ENCODE measurements around the gene ERICH3.

The ERICH3 gene

DNA sequence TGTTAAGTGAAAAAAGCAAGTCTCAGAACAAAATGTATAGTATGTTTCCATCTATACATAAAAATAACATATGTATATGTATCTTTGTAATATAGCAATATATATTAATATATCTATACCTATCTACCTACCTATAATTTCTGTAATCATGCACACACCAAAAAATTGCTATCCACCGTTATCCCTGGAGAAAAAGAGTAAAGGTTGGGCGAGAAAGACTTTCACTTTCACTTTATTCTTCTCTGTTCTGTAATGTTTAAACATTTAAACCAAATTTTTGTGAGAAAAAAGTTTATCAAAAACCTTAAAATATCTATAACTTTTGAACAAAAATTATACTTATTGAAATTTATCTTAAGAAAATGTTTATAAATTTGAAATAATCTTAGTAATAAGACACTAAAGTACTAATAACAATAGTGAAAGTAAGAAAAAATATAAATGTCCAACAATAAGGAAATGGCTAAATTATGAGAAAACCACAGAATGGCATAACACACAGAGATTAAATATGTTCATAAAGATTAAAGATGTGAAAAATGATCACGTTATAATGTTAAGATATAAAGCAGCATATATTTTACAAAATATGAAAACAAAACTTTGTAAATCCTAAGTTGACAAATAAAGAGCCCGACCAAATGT lies 87.2 kb downstream of the ERICH3 start:
- DNase-seq, result no peak

- no peak for DNase-seq
Measured at GRCh38 chr1:74584185-74584584, 89.4 kb downstream of the ERICH3 start.

DNA sequence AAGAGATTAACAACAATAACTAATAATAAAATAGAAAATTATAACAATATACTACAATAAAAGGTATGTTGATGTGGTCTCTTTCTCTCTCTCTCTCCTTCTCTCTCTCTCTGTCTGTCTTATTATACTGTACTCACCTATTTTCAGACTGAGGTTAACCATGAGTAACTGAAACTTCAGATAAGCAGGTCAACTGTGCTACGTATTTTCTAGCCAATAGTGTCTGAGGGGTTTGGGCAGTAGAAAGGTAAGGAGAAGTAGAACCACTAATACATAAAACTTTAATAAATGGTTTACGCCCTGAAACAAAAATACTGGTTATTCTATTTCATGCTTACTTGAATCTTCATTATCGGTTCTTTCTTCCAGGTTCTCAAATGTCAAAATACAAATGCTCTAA lies 90.2 kb downstream of the ERICH3 start:
- DNase-seq, result no peak

GRCh38 chr1:74579425-74579824 lies 94.2 kb downstream of the ERICH3 start:
- no peak for DNase-seq

GRCh38 chr1:74578101-74578500 lies 95.5 kb downstream of the ERICH3 start:
- DNase-seq, result no peak

GRCh38 chr1:74571891-74572290 lies 101.7 kb downstream of the ERICH3 start:
- DNase-seq, result no peak

- no peak for DNase-seq
Measured at GRCh38 chr1:74571493-74571800, 102.1 kb downstream of the ERICH3 start.

GRCh38 chr1:74570797-74571492 lies 102.6 kb downstream of the ERICH3 start:
- no peak for DNase-seq

DNA sequence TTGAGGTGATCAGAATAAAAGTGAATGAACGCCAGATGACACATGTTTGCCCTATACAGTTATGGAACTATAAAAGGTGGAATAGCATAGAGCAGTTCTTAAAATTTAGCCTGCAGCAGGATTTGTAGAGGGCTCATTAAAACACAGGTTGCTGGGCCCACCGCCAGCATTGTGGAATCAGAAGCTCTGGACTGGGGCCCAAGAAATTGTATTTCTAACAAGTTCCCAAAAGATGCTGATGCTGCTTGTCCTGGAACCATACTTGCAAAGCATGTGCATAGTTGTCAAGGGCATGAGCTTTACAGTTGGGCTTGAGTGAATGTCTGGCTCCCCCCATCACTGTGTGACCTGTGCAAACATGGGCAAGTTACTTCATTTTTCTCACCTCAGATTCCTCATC lies 123.7 kb downstream of the ERICH3 start:
- no peak for DNase-seq

DNA sequence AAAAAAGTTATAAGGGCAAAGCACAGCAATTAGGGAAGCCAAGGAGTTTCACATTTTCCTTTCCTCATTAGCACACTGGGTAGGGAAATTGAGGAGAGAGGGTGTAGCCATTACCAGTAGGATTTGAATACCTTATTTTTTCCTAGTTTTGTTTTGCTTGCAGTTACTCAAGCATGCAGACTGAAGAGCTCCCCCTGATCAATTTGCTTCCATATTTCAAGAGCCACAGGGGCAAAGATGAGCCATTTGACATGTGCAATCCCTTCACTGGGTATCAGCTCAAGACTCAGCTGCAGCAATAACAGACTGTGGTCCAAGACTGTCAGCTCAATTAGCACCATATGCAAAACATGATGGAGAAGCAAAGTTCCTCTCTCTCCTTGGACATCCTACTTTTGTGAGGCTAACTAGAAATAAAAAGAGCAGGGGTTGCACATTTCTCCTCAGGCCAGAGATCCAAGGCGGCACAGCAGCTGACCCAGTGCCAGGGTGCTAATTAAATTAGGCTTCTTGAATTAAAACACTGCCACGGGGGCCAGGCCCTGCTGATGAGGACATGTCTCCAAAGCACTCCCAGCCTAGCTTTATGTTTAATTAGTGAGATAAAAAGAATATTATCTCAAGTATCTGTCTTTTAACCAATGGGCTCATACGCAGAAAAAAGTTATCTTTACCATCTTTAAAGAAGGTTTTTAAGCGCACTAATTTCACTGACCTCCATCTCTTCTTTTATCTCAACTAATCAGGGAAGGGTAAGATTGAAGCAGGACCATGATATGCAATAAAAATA lies 124.4 kb downstream of the ERICH3 start:
- DNase-seq, result no peak

- DNase-seq, result no peak
Measured at GRCh38 chr1:74545821-74546220, 127.8 kb downstream of the ERICH3 start.

DNA sequence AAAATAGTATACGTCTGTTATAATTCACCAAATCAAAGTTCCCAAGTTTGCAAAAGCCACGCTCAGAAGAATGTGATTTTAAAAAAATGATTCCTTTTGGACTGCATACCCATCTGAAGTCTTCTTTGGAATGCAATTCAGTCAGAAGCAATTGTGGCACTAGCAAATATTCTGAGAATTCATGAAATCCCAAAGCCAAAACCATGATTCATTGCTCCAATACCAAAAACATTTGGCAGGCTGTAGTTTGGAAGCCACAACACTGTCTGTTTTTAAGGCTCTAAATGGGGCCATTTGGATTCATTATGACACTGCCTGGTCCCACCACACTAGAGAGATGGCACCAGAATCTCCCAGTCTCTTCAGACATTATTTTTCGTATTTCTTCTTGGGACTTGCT lies 139.4 kb downstream of the ERICH3 start:
- no peak for DNase-seq

DNA sequence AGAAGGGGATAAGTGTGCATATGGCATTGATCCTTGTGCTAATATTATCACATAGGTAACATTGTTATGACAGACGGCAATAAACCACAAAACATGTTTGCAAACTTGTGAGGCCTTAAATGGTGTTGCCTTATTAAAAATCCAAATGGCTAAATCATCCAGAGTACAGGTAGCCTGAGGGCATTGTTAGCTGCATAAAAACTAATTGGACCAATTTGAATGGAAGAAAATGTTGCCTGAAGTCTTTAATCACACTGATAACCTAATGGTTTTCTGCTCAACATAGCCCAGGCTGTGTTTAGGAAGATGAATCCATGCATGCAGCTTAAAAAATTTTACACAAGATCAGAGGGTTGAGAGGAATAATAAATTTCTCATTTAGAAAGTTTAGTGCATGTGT lies 141.8 kb downstream of the ERICH3 start:
- no peak for DNase-seq

DNA sequence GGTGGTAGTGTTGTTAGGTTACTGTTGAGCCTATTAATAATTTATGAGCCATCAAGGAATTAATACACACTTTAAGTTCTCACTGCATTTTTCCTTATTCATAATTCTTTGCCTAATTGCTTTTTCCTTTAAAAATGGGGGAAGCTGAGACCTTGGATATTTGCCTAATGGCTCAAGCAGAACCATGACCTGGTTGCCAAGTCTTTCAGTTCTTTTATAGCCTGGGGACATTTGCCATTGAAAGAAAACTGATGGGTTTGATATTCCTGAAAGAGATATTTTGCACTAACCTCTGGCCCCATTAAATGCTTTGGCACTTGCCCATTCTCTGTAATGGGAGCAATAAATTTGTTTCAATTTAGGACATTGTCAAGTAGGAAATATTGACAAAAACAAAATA lies 142.7 kb downstream of the ERICH3 start:
- DNase-seq, result no peak

- no peak for DNase-seq
Measured at GRCh38 chr1:74528123-74528522, 145.5 kb downstream of the ERICH3 start.

DNA sequence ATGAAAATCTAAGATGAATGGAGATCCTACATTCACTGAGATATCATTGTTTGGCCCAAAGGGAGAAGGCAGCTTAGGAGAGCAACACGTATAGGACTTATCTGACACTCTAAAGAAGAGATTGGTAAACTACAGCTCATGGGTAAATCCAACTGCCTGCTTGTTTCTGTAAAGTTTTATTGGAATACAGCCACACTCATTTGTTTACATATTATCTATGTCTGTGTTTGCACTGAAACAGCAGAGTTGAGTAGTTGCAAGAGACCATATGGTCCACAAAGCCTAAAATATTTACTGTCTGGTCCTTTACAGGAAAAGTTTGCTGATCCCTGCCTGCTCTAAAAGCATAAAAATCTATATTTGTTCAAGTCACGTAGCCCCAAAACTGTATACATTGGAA lies 146.9 kb downstream of the ERICH3 start:
- DNase-seq, result peak; percentile 73

- DNase-seq, result no peak
Measured at GRCh38 chr1:74523873-74524480, 149.6 kb downstream of the ERICH3 start.

DNA sequence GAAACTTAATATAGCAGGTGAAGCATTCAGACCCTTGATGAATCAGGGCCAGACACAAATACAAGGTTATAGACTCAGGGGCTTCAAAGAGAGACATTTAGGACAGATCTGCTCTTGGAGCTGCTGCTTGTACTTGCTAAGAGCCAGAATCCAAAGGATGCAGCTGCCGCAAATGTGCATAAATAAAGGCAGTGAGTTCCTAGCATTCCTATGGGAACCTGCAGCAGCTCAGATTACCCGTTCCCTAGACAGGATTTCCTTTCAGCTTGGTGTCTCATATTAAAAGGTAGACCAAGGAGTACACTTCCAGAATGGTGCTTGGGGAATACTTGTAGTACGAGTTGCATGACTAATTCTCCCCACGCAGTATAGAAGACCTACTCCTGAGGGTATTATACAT lies 151.4 kb downstream of the ERICH3 start:
- no peak for DNase-seq

All from NCI-H774 (cell line).